HG03066 (cell line): ENCODE results near the gene FREY1.

Source experiments
- ATAC-seq: cut with Tn5 transposase; IDR thresholded peaks from one replicate; pipeline ENCODE4 v1.9.1; 2021; ENCODE audit warnings: low read depth; ENCODE audit not compliant: unreplicated experiment

The FREY1 gene

DNA sequence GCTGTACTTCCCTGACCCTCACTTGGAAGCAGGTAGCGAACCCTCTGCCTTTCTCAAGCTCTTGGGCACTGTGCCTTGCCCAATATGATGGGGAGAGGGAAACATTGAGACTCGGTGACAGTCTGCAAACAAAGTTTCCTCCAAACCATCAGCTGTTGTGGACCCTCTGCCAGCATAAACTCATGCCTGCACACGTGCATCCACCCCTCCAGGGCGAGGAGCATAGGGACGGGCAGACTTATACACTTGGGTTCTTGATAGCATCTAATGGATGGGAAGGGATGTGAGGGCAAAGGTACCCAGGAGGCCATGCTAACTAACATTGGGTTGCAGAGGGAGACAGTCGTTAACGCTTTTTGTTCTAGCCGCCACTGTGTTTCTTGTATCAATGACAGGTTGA is 29.9 kb downstream of the FREY1 start:
- no peak for ATAC-seq

- no peak for ATAC-seq
Measured at GRCh38 chr11:45876401-45876800, 30.7 kb downstream of the FREY1 start.

- no peak for ATAC-seq
Measured at GRCh38 chr11:45872651-45873356, 34.3 kb downstream of the FREY1 start.

DNA sequence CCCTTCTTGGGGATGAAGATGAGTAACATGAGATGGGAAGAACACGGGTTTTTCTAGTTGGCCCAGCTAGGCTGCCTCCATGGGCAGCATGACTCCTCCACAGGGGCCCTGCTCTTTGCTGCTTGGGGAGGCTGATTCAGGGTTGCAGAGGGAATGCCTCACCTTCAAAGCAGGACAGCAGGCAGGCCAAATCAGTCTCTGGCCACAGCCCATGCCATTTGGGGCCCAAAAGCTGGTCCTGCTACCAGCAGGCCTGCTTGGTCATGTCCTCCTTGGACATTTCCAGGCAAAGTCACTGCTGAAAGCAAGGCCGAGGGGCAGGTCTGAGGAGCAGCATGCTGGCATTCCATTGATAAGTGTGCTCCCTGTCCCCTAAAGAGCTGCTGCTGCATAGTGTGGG is 35.4 kb downstream of the FREY1 start:
- no peak for ATAC-seq

GRCh38 chr11:45870706-45871105 is 36.4 kb downstream of the FREY1 start:
- ATAC-seq, result no peak

DNA sequence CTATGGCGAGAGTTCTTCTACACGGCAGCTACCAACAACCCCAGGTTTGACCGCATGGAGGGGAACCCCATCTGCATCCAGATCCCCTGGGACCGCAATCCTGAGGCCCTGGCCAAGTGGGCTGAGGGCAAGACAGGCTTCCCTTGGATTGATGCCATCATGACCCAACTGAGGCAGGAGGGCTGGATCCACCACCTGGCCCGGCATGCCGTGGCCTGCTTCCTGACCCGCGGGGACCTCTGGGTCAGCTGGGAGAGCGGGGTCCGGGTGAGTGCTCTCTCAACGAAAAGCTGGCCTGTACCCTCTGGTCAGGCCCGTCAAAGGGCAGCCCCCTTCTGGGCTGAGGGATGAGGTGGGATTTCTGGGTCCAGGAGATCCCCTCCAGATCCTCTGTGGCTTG is 37.5 kb downstream of the FREY1 start:
- no peak for ATAC-seq

DNA sequence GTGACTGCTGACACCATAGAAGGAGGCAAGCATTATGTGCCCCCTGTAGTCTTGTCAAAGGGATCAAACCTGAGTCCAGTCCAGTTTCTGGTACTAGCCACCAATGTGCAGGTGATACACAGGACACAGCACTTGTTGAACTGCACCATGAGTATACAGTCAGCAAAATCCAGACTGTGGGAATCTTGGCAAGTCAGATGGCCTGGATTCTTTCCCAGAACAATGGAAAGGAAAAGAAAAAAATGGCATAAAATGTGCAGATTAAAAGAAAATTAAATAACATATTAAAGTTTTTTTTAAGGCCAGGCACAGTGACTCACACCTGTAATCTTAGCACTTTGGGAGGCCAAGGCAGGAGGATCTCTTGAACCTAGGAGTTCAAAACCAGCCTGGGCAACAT is 43.0 kb downstream of the FREY1 start:
- ATAC-seq, result no peak

DNA sequence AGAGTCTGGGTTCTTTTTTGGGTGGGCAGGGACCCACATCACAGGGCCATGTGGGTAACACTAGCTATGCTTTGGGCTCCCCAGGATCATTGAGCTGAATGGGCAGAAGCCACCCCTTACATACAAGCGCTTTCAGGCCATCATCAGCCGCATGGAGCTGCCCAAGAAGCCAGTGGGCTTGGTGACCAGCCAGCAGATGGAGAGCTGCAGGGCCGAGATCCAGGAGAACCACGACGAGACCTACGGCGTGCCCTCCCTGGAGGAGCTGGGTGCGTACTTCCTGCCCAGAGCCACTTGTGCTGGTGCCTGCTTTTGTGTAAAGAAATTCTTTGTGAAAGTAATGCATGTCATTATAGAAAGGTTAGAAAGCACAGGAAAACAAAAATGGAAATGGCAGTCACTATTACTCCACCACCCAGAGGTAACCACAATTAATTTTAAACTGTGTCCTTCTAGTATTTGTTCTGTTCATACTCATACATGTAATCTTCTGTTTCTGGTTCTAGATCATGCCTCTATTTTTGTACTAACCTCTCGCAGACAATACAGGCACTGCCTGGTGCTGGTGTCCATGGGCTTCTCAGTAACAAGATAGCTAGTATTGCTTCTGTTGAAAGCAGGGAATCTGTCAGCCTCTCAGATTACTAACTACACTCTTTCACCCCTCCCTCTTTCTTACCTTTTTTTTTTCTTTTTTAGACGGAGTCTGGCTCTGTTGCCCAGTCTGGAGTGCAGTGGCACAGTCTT is 46.1 kb downstream of the FREY1 start:
- ATAC-seq, result no peak

- no peak for ATAC-seq
Measured at GRCh38 chr11:45860348-45860747, 46.7 kb downstream of the FREY1 start.

GRCh38 chr11:45859661-45860140 is 47.4 kb downstream of the FREY1 start:
- ATAC-seq, result no peak

- ATAC-seq, result no peak
Measured at GRCh38 chr11:45858751-45859398, 48.2 kb downstream of the FREY1 start.

DNA sequence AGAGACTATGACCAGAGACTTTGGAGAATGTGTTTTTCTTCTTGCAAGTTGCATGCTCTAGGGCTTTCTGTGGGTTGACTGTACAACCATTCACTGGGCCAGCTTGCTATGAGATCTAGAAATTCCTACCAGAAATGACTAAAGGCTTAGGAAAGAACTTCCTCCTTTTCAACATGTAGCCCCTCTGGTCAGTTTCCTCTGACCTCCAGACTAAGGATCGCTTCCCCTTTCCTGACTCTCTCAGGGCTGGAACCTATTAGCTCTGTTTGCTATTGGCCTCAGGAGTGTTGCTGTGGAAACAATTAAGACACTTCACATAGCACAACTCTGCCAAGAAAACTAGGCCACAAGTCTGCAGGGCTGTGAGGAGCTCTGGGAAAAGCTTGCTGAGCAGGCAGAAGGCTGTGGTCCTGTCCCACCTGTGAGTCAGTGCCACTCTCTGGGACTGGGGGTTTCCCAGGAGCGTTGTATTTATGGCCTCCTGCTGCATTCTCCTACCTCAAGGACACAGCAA is 49.1 kb downstream of the FREY1 start:
- no peak for ATAC-seq
